VCaP (cell line): ENCODE measurements around the gene INTS6.

ENCODE experiments used
- H3K27ac ChIP-seq: fragments of 450-650 bp; 2 replicates; pipeline ENCODE4 v1.5.1; 2017
- CTCF ChIP-seq: fragments of 450-650 bp; conservative IDR thresholded peaks from 2 replicates; pipeline ENCODE4 v1.5.1; 2017; ENCODE audit warnings: mild to moderate bottlenecking, moderate library complexity

The INTS6 gene

GRCh38 chr13:51333421-51333820 is 119.4 kb downstream of the INTS6 start:
- TF ChIP-seq CTCF: no peak
- no peak overlapping the region for H3K27ac ChIP-seq

- TF ChIP-seq CTCF: no peak
- H3K27ac ChIP-seq: no peak overlapping the region
Observed at GRCh38 chr13:51332566-51333361, 120.1 kb downstream of the INTS6 start.

- no peak for TF ChIP-seq CTCF
- H3K27ac ChIP-seq: no peak overlapping the region
Observed at GRCh38 chr13:51331354-51331861, 121.4 kb downstream of the INTS6 start.

GRCh38 chr13:51330791-51331190 is 122.0 kb downstream of the INTS6 start:
- no peak overlapping the region for H3K27ac ChIP-seq
- TF ChIP-seq CTCF: no peak

GRCh38 chr13:51329606-51330005 is 123.2 kb downstream of the INTS6 start:
- no peak for TF ChIP-seq CTCF

GRCh38 chr13:51328488-51328887 is 124.3 kb downstream of the INTS6 start:
- no peak for TF ChIP-seq CTCF
- no peak overlapping the region for H3K27ac ChIP-seq

More at GRCh38 chr13:51329606-51330005, 123.2 kb downstream of the INTS6 start:
- no peak overlapping the region for H3K27ac ChIP-seq

- no peak for TF ChIP-seq CTCF
- no peak overlapping the region for H3K27ac ChIP-seq
Observed at GRCh38 chr13:51327961-51328360, 124.9 kb downstream of the INTS6 start.
